ENCODE measurements around the gene IGF2BP2. TPM values are rescaled to one million over a fixed set of nuclear protein-coding genes. Genes with fewer than 3 reads are reported as not detected.
A peak's percentile ranks its signal among the peaks of the same experiment; 100 is the strongest.
"Not testable (repeated sequence)": the region's sequence is repeated elsewhere in the genome, so short reads cannot be mapped to it uniquely, and the experiment has no call there.

IGF2BP2 gene
- total RNA-seq, 1 donor from 2014 or later, result 101 TPM

DNA sequence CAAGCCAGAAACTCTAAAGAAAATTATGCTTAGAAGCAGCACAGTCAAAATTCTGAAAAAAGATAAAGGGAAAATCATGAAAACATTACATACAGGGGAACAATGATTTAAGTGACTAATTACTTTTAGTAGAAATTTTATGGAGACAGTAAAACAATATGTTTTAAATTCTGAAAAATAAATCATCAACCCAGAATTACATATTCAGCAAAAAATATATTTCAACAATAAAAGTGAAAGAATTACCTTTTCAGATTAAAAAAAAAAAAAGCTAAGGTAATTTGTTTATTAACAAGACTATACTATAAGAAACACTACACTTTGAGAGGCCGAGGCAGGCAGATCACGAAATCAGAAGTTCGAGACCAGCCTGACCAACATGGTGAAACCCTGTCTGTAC lies 32.4 kb upstream of the IGF2BP2 start:
- TF ChIP-seq, protein P1, sequence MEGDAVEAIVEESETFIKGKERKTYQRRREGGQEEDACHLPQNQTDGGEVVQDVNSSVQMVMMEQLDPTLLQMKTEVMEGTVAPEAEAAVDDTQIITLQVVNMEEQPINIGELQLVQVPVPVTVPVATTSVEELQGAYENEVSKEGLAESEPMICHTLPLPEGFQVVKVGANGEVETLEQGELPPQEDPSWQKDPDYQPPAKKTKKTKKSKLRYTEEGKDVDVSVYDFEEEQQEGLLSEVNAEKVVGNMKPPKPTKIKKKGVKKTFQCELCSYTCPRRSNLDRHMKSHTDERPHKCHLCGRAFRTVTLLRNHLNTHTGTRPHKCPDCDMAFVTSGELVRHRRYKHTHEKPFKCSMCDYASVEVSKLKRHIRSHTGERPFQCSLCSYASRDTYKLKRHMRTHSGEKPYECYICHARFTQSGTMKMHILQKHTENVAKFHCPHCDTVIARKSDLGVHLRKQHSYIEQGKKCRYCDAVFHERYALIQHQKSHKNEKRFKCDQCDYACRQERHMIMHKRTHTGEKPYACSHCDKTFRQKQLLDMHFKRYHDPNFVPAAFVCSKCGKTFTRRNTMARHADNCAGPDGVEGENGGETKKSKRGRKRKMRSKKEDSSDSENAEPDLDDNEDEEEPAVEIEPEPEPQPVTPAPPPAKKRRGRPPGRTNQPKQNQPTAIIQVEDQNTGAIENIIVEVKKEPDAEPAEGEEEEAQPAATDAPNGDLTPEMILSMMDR (IDR thresholded peaks at IDR 0.05), result no peak
- Mint-ChIP-seq H3K27me3 (ENCODE audit: unreplicated experiment) (no peaks in the 10 kb centered on the region), H3K4me3 (ENCODE audit: unreplicated experiment) (no peak overlapping the region), H3K9me3 (ENCODE audit: unreplicated experiment) (peaks cover 7% of the 10 kb centered on the region), H3K36me3 (ENCODE audit: unreplicated experiment) (no peaks in the 10 kb centered on the region), H3K27ac (ENCODE audit: unreplicated experiment) (no peak overlapping the region), H3K4me1 (ENCODE audit: unreplicated experiment) (peaks cover 13% of the 10 kb centered on the region)
- no peak for DNase-seq (ENCODE audit: extremely low spot score, unreplicated experiment)

DNA sequence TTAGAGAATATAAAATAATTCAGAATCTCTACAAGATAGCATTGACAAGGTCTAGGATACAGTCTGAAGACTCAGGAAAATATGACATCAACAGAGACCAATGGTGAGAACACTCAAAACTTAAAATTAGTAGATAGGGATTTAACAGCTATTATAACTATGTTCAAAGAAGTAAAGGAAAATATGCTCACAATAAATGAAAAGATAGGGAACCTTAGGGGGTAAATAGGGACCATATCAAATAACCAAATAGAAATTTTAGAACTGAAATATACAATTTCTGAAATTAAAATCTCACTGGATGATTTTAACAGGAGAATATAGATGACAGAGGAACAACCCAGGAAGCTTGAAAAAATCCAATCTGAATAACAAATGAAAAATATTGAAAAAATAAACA lies 31.8 kb upstream of the IGF2BP2 start:
- DNase-seq (ENCODE audit: extremely low spot score, unreplicated experiment), result no peak
- TF ChIP-seq, protein P1 (IDR thresholded peaks at IDR 0.05), result no peak
- Mint-ChIP-seq H3K36me3 (ENCODE audit: unreplicated experiment) (no peaks in the 10 kb centered on the region), H3K27ac (ENCODE audit: unreplicated experiment) (no peak overlapping the region), H3K4me1 (ENCODE audit: unreplicated experiment) (peaks cover 15% of the 10 kb centered on the region), H3K9me3 (ENCODE audit: unreplicated experiment) (peaks cover 7% of the 10 kb centered on the region), H3K27me3 (ENCODE audit: unreplicated experiment) (no peaks in the 10 kb centered on the region), H3K4me3 (ENCODE audit: unreplicated experiment) (no peak overlapping the region)

DNA sequence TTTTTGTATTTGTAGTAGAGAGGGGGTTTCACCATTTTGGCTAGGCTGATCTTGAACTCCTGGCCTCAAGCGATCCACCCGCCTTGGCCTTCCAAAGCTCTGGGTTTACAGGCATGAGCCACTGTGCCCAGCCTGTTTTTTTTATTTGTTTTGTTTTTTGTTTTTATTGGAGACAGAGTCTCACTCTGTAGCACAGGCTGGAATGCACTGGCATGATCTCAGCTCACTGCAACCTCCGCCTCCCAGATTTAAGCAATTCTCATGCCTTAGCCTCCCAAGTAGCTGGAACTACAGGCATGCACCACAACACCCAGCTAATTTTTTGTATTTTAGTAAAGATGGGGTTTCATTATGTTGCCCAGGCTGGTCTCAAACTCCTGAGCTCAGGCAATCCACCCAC lies 28.9 kb upstream of the IGF2BP2 start:
- not testable (repeated sequence) for H3K27me3 Mint-ChIP-seq (ENCODE audit: unreplicated experiment); H3K36me3 Mint-ChIP-seq (ENCODE audit: unreplicated experiment); H3K9me3 Mint-ChIP-seq (ENCODE audit: unreplicated experiment); H3K27ac Mint-ChIP-seq (ENCODE audit: unreplicated experiment); DNase-seq (ENCODE audit: extremely low spot score, unreplicated experiment); H3K4me3 Mint-ChIP-seq (ENCODE audit: unreplicated experiment)
- peaks cover 15% of the 10 kb centered on the region for H3K4me1 Mint-ChIP-seq (ENCODE audit: unreplicated experiment)

DNA sequence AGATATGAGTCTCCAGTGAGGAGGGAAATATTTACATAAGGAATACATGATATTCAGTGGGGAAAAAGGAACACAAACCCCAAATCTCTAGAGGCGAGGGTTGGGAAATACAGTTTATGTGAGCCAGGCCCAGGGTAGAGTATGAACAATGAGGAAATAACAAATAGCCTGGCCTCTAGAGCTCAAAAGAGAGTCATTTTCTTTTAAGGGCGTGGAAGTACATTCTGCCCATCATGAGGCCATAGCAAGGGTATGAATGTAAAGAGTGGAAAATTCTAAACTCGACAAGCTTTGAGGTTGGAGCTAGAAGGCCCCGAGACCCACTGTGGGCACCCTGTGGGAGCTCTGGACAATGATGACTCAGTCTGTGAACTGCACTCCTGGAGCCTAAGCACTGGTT lies 27.8 kb upstream of the IGF2BP2 start:
- TF ChIP-seq, protein P1 (IDR thresholded peaks at IDR 0.05), result no peak
- peaks cover 7% of the 10 kb centered on the region for H3K9me3 Mint-ChIP-seq (ENCODE audit: unreplicated experiment)
- no peaks in the 10 kb centered on the region for H3K36me3 Mint-ChIP-seq (ENCODE audit: unreplicated experiment)
- peak overlapping the region; percentile 71 for H3K27ac Mint-ChIP-seq (ENCODE audit: unreplicated experiment)
- no peaks in the 10 kb centered on the region for H3K27me3 Mint-ChIP-seq (ENCODE audit: unreplicated experiment)
- no peak for DNase-seq (ENCODE audit: extremely low spot score, unreplicated experiment)
- H3K4me1 Mint-ChIP-seq (ENCODE audit: unreplicated experiment), result peaks cover 20% of the 10 kb centered on the region
- H3K4me3 Mint-ChIP-seq (ENCODE audit: unreplicated experiment), result no peak overlapping the region

DNA sequence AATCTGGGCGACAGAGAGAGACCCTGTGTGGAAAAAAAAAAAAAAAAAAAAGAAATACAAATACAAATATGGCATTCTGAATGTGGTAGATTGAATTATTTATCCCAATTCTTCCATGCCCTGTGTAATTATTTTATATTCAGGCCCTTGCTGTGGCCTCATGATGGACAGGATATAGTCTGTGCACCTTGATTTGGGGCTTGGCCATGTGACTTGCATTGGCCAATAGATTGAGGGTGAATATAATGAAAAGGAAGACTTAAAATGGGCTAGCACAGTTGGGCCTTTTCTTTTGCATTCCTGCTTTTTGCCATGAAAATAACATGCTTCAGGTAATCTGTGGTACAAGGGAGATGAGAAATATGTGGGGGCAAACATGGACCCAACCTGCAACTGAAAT lies 27.1 kb upstream of the IGF2BP2 start:
- TF ChIP-seq, protein P1 (IDR thresholded peaks at IDR 0.05), result no peak
- no peaks in the 10 kb centered on the region for H3K36me3 Mint-ChIP-seq (ENCODE audit: unreplicated experiment)
- H3K4me1 Mint-ChIP-seq (ENCODE audit: unreplicated experiment), result peaks cover 25% of the 10 kb centered on the region
- H3K4me3 Mint-ChIP-seq (ENCODE audit: unreplicated experiment), result no peak overlapping the region
- peaks cover 5% of the 10 kb centered on the region for H3K9me3 Mint-ChIP-seq (ENCODE audit: unreplicated experiment)
- no peak for DNase-seq (ENCODE audit: extremely low spot score, unreplicated experiment)
- H3K27ac Mint-ChIP-seq (ENCODE audit: unreplicated experiment), result no peak overlapping the region
- no peaks in the 10 kb centered on the region for H3K27me3 Mint-ChIP-seq (ENCODE audit: unreplicated experiment)

DNA sequence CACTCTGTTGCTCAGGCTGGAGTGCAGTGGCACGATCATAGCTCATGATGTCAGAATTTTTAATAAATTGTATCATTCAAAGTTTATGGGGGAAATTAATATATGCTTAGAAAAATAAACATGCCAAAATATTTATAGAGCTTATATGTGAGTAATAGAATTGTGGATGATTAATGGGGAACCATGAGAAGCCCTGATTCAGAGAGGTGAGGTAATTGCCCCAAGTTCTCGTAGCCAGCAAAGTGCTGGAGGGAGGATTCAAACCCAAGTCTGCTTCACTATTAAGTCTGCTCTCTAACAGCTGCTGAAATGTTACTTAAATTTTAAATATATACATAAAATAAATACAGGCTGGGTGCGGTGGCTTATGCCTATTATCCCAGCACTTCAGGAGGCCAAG lies 26.2 kb upstream of the IGF2BP2 start:
- no peak overlapping the region for H3K4me3 Mint-ChIP-seq (ENCODE audit: unreplicated experiment)
- H3K27ac Mint-ChIP-seq (ENCODE audit: unreplicated experiment), result no peak overlapping the region
- H3K36me3 Mint-ChIP-seq (ENCODE audit: unreplicated experiment), result no peaks in the 10 kb centered on the region
- TF ChIP-seq, protein P1 (IDR thresholded peaks at IDR 0.05), result no peak
- H3K27me3 Mint-ChIP-seq (ENCODE audit: unreplicated experiment), result no peaks in the 10 kb centered on the region
- peaks cover 25% of the 10 kb centered on the region for H3K4me1 Mint-ChIP-seq (ENCODE audit: unreplicated experiment)
- no peak for DNase-seq (ENCODE audit: extremely low spot score, unreplicated experiment)
- H3K9me3 Mint-ChIP-seq (ENCODE audit: unreplicated experiment), result no peaks in the 10 kb centered on the region

Measured in osteocyte (in vitro differentiated cells).